Mammary epithelial cell (primary cell): ENCODE data around the gene ARHGAP25.

ENCODE experiments used
- EZH2 ChIP-seq: IDR thresholded peaks from 2 replicates; pipeline ENCODE4 v1.6.1; 2012; ENCODE audit warnings: low read length, inconsistent platforms, borderline replicate concordance
- TF ChIP-seq, protein P1 (sequence below), 2 donors: IDR thresholded peaks in 1 of 2; conservative IDR thresholded peaks in 1 of 2; 2 replicates each; pipeline ENCODE4 v1.5.1; 2011 to 2012; ENCODE audit warnings: inconsistent platforms in 2 of 2, low read length in 2 of 2, mild to moderate bottlenecking in 2 of 2, control low read depth in 1 of 2, low read depth in 1 of 2; ENCODE audit not compliant: insufficient read depth in 1 of 2; ENCODE audit errors: extremely low read depth in 1 of 2

DNA sequence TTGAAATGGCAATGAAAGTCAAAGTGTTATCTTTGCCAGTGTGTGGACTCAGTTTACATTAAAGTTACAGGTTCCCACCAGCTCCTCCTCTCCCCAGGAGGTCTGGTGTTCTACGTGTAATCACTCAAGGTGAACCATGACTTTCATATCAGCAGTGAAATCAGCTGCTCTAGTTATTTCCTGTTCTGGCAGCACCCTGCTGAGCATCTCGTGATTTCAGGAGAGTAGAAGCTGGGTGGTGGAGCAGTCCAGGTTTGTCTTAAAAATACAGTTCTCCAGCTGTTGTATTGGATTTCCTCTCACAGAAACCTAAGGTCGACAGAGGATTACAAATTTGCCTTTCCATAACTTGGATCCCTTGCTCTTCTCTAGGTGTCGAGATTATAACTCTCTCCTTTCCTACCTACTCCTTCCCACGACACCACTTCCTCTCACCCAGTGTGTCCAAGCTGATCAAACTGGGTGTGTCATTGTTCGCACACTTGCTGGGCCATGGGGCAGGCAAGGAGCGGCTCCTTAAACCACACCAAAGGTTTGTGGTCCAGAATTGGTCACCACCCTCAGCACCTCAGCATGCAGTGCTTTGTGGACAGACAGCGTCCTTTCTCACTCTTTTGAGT, 13.0 kb upstream of the ARHGAP25 start:
- TF ChIP-seq, protein P1, sequence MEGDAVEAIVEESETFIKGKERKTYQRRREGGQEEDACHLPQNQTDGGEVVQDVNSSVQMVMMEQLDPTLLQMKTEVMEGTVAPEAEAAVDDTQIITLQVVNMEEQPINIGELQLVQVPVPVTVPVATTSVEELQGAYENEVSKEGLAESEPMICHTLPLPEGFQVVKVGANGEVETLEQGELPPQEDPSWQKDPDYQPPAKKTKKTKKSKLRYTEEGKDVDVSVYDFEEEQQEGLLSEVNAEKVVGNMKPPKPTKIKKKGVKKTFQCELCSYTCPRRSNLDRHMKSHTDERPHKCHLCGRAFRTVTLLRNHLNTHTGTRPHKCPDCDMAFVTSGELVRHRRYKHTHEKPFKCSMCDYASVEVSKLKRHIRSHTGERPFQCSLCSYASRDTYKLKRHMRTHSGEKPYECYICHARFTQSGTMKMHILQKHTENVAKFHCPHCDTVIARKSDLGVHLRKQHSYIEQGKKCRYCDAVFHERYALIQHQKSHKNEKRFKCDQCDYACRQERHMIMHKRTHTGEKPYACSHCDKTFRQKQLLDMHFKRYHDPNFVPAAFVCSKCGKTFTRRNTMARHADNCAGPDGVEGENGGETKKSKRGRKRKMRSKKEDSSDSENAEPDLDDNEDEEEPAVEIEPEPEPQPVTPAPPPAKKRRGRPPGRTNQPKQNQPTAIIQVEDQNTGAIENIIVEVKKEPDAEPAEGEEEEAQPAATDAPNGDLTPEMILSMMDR (conservative IDR thresholded peaks at IDR 0.05 in 1 of 2, IDR thresholded peaks at IDR 0.05 in 1 of 2; ENCODE audit: extremely low read depth in 1 of 2, insufficient read depth in 1 of 2, low read depth in 1 of 2, low read length in 2 of 2) = no peak
- TF ChIP-seq EZH2 = no peak
